ENCODE results near the gene METTL9.
A peak's percentile ranks its signal among the peaks of the same experiment; 100 is the strongest.
"Not testable (repeated sequence)": the region's sequence is repeated elsewhere in the genome, so short reads cannot be mapped to it uniquely, and the experiment has no call there.

METTL9 gene

DNA sequence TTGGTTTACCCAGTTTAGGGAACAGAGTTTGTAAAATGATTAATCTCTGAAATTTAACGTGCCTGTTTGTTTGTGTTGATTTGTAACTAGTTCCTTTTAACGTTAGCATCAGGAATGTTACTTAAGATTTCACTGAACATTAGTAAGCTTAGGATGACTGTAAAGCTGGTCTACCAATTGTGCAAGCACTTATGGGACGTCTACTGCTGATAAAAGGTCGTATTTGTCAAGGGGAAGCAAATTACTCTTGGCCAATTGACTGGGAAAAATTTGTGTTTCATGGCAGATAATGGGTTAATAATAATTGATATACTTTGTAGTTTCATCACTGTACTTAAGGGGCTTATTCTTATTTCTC, 11.8 kb downstream of the METTL9 start:
- DNase-seq (ENCODE audit: low spot score), result peak; percentile 52

DNA sequence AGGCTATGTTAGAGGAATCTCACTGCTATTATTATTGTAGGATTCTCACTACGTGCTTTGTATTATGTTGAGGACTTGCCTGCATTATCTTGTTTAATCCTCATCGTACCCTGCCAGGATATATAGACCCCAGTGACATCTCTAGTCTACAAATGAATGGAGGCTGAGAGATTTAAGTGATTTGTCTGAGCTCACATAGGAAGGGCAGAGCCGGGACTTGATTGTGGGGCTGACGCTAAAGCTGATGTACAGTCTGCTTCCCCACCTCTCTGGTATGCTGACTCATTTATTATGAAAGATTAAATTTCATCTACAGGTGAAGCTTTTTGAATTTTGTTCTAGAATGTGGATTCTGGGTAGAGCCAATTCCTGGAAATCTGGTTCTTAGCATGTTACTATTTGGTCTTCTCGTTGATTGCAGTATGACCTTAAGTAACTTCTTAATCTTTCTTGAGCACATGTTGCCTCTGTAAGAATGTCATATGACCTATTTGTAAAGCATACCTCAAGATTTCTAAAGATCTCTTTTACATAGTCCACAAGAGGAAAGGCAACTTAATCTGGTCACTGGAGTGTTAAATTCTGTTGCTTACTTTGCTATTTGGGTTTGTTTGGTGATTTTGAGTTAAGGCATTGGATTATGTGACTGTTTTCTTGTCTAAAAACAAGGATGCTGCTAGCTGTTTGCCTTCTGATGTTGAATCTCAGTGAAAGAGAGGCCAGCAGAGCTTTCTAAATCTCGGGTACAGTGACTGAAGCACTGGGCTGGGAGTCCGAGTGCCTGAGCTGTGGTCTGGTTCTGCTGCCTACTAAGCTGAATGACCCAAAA, 12.4 kb downstream of the METTL9 start:
- DNase-seq (ENCODE audit: low spot score), result peak; percentile 92

DNA sequence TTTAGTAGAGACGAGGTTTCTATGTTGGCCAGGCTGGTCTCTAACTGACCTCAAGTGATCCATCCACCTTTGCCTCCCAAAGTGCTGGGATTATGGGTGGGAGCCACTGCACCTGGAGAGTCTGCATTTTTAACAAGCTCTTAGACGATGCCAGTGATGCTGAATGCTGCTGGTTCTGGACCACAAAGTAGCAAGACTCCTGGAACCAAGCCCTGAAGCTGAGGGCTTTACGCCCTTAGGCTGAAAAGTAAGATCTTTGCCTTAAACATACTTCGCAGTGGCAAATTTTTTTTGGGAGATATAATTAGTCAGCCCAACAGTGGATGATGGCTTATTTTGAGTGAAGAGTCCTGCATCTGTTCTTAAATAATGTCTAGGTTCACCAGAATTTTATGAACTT, 14.0 kb downstream of the METTL9 start:
- no peak for DNase-seq (ENCODE audit: low spot score)

DNA sequence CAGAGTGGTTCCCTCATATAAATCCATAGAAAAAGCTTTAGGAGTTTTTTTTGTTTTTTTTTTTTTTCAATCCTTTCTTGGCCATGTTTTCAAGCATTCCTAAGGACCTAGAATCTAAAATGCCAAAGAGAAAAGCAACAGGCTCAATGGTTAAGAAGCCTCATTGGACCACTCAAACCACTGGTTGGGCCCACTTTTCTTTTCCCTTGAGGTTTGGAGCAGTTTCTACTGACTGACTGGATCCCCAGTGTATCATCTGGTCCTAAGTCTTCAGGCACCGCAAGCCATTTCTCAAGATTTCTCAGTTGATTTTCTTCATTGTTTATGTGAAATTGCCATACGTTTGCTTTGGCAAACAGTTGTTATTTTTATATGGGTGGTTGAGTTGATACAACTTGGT, 14.4 kb downstream of the METTL9 start:
- DNase-seq (ENCODE audit: low spot score), result no peak

DNA sequence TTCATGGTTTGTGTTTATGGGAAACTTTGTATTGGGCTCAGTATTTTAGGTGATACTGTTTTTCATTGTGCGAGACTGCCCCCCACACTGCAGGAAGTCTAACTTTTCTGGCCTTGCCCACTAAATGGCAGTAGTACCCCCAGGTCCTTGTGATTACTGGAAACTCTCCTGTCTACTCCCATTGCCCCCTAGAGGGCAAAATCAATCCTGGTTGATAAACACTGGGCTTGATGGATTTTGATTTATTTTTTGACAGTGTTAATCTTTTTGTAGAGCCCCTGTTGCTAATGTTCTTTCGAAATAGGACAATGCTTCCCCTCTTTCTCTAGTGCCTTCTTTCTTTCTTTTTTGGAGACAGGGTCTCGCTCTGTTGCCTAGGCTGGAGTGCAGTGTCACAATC, 15.5 kb downstream of the METTL9 start:
- no peak for DNase-seq (ENCODE audit: low spot score)

DNA sequence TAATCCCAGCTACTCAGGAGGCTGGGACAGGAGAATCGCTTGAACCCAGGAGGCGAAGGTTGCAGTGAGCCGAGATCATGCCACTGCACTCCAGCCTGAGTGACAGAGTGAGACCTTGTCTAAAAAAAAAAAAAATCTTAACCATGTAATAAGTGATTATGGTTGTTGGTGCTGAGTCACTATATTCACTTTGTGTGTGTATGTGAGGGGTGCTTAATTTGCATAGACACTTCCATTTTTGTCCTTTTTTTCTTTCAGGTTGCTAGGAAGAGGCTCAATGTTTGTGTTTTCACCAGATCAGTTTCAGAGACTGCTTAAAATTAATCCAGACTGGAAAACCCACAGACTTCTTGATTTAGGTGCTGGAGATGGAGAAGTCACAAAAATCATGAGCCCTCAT, 18.2 kb downstream of the METTL9 start:
- DNase-seq (ENCODE audit: low spot score), result no peak

DNA sequence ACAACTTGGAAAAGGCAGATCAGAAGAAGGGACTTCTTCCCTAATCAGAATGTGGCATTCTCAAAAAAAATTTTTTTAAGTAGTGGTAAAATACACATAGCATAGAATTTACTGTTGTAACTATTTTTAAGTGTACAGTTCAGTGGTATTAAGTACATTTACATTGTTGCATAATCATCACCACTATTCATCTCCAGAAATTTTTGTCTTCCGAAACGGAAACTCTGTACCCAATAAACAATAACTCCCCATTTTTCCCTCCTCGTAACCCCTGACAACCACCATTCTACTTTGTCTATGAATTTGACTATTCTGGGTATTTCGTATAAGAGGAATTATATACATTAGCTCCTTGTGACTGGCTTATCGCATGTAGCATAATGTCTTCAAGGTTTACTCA, 18.9 kb downstream of the METTL9 start:
- no peak for DNase-seq (ENCODE audit: low spot score)

DNA sequence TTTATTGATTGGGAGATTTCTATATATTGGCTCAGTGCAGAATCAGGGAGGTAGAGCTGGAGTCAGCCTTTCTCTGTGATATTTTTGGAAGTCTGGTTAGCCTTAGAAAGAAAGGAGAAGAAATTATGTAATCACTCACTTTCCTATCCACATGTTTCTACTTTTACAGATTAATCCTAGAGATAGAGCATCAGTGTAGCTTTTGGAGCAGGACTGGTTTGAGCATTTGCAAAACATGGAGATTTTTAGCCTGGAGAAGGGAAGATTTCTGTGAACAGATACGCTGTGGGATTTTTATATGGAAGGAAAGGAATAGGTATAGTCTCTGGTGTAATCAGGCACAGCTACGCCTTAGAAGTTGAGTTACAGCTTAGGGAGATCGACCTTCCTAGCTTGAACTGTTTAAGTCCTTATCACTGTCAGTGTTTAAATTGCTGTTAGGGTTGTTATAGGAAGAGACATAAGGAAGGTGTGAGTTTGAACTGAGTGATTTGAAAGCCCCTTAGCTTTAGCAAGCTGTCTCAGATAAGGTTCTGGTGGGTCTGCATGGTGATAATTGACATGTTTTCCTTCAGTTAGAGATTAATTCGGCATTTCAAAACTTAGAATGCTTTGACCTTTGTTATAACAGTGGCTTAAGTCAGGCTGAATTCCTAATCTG, 20.5 kb downstream of the METTL9 start:
- DNase-seq (ENCODE audit: low spot score), result no peak

DNA sequence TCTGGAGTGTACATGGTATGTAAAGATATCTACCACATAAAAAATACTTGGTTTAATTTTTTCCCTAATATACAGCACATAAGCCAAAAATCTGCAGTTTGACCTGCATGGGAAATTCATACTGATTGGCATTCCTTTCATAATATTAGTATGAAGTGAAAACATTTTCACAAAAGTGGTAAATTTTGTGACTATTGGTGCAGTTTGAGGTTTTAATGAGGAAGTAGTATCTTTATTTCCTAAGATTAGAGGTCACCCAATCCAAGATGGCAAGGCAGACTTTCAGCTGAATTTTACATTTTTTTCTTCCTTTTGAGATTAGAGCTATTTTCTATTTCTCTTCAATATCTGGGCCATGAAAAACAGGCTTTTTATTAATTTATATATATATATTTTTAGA, 21.2 kb downstream of the METTL9 start:
- no peak for DNase-seq (ENCODE audit: low spot score)

DNA sequence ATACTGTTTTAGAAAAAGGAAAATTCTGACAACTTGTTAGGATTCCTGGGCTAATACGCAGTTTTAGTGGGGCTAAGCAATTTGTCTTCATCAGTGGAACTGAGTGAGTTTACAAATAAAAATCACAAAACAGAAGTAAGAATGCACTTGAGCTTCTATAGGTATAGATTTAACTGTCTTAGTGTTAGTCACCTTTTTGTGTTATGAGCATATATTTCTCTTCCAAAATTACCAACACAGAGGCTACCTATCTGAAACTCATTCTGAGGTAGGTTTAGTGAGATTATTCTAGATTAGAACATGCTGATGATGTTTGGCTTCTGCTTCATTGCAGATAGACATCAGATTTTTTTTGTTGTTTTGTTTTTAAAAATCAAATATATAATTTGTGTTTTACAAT, 23.2 kb downstream of the METTL9 start:
- no peak for DNase-seq (ENCODE audit: low spot score)

DNA sequence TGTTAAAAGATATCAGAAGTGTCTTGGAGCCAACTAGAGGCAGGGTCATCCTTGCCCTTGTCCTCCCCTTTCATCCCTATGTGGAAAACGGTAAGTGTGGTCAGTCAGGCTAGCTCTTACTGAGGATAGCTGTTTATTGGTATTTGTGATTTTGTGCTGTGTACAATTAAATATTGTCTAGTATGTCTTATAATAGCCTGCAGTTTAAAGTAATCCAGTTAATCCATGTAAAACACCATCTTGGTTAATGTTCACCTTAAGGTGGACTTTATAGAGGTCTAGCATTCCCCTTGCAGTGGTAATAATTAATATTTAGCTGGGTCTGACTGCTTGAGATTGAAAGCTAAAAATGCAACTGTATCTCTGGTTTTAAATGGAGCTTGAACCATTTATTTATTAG, 25.6 kb downstream of the METTL9 start:
- DNase-seq (ENCODE audit: low spot score), result no peak

DNA sequence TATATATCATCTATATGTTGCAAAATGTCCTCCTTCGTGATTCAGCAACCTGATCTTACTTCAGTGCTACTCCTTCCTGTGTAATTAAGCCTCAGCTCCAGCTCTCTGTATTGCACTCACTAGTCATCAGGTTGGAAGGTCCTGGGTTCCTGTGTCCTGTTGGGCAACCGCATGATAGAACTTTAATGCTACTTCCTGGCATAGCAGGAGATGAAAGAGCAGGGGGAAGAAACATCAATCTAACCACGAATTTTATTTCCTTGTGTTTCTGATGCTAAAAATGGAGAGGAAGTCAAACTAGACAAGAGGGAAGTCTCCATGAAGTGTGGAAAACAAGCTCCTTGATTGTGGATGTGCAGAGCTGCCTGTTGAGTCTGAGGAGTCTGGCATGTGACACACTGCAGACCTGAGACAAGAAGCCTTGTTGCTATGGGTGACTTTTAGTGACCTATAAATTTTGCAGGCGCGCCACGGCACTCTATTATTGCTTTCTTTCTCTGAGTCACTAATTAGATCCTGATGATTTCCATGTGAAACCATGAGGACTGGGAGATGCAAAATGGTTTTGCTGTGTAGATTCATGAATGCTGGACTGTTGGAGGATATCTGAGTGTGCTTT, 27.4 kb downstream of the METTL9 start:
- DNase-seq (ENCODE audit: low spot score), result no peak

DNA sequence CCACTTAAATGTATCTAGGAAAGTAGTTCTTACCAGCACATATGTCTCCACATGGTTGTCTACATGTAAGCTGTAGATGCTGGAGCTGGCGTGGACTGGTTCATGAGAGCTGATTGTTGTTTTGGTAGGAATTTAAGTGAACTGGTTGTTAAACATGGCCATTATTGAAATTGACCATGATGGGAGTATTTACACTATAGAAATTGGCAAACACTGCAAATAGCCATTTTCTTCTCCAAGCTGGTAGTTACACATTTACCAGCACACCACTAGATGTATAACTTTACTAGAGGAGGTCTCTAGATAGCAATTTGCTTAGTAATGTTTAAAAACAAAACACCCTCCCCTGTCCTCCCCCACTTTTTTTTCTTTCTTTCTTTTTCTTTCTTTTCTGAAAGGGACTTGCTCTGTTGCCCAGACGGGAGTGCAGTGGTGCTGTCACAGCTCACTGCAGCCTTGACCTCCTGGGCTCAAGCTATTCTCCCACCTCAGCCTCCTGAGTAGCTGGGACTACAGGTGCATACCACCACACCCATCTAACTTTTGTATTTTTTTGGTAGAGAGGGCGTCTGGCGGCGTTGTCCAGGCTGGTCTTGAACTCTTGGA, 28.8 kb downstream of the METTL9 start:
- no peak for DNase-seq (ENCODE audit: low spot score)

DNA sequence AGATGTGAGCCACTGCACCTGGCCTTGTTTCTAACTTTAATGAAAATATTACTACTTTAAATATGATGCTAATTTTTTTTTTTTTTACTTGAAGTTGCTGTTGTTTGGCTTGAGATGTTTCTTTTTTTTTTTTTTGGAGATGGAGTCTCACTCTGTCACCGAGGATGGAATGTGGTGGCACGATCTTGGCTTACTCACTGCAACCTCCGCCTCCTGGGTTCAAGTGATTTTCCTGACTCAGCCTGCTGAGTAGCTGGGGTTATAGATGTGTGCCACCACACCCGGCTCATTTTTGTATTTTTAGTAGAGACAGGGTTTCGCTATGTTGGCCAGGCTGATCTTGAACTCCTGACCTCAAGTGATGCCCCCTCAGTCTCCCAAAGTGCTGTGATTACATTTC, 29.4 kb downstream of the METTL9 start:
- DNase-seq (ENCODE audit: low spot score), result no peak

DNA sequence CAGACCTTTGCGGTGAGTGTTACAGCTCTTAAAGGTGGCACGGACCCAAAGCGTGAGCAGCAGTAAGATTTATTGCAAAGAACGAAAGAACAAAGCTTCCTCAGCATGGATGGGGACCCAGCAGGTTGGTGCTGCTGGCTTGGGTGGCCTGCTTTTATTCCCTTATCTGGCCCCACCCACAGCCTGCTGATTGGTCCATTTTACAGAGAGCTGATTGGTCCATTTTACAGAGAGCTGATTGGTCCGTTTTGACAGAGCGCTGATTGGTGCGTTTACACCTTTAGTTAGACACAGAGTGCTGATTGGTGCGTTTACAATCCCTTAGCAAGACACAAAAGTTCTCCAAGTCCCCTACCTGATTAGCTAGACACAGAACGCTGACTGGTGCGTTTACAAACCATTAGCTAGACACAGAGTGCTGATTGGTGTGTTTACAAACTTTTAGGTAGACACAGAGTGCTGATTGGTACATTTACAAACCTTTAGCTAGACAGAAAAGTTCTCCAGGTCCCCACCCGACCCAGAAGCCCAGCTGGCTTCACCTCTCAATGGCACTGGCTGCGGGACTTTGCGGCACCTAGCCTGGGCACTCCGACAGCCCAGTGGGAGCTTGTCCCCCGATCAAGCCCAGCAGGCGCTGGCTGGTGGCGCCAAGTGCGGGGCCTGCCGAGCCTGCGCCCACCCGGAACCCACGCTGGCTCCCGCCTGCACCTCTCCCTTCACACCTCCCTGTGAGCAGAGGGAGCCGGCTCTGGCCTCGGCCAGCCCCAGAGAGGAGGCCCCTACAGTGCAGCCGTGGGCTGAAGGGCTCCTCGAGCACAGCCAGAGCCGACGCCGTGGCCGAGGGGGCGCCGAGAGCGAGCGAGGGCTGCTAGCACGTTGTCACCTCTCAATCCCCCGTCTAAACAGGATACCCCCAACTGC, 30.5 kb downstream of the METTL9 start:
- not testable (repeated sequence) for DNase-seq (ENCODE audit: low spot score)

DNA sequence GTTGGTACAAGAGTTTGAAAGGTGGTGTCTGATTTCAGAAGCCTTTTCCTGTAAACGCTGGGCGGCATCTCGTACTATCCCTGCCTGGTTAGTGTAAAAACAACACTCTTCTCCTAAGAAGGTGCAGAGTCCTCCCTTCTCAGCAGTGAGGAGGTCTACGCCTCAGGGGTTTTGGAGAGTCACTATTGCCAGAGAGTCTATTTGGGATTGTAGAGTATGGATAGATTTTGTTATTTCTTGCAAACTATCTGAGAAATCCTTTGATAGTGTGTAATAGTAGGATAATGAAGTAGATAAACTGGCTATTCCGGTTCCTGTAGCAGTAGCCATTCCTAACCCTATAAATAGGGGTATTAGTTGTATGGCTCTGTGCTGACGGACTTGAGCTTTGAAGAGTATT, 31.5 kb downstream of the METTL9 start:
- not testable (repeated sequence) for DNase-seq (ENCODE audit: low spot score)

DNA sequence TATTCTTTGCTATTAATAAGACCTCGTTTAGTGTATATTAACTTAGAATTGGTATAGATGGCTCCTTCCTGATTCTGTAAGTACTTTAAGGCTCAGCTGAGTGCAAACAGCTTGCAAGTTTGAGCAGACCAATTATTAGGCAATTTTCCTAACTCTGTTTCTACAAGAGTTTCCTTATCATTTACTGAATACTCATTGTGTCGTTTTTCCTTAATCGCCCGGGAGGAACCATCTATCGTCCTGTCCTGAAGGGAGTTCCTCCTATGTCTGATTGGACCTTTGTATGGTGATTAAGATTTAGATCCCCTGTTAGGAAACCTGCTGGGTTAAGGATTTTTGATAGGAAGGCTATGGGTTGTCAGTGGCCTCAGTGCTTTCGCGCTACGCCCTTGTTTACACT, 32.0 kb downstream of the METTL9 start:
- not testable (repeated sequence) for DNase-seq (ENCODE audit: low spot score)

DNA sequence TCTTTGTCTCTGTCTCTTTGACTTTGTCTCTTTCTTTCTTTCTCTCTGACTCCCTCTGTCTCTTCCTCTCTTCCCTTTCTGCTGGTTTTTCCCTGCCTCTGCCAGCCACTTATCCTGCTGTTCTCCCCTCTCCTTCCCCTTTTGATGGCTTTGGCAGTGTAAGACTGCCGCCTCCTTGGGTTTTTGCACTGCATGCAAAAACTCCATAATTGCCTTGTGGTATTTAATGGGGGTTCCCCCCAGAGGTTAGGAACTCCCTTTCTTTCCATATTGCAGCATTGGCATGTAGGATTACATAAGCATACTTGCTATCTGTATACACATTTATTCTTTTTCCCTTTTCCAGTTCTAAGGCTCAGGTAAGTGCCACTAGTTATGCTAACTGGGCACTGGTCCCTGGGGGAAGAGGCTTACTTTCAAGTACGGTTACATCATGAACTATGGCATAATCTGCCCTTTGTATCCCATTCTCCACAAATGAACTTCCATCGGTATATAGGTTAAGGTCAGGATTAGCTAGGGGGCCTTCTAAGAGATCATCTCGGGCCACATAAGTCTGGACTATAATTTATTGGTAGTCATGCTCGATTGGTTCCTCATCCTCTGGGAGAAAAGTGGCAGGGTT, 32.7 kb downstream of the METTL9 start:
- not testable (repeated sequence) for DNase-seq (ENCODE audit: low spot score)

DNA sequence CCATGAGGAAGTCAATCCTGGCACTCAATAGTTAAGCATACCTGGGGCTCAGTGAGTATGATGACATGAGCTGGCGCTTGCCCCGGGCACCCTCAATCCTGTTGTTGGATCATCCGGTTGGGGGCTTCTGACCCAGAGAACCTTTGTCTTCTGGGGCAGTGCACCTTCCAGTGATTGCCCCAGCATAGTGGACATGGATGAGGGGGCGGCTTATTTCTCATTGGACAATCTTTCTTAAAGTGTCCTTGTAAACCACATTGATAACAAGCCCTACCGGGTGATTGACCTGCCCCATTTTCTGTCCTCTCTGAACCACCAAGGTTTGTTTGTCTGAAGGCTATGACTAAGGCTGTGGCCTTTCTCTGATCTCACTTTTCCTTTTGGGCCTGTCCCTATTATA, 34.8 kb downstream of the METTL9 start:
- DNase-seq (ENCODE audit: low spot score), result no peak

DNA sequence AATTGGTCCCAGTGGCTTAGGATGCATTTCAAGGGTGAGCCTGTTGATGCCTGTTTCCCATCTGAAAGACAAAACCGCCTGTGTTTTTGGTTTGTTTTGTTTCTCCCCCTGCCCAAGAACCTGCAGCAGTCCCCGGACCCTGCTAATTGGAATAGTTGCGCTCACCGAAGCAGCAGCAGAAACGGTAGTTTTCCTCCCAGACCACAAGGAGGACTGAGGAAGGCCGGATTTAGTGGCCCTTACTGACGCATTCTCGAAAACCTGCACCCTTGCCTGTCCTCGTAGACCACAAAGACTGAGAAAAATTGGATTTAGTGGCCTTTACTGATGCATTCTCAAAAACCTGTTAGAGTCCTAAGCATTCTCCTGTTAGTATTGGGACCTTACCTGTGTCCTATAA, 36.3 kb downstream of the METTL9 start:
- DNase-seq (ENCODE audit: low spot score), result not testable (repeated sequence)

Measured in hematopoietic multipotent progenitor cell treated with erythropoietin and hydrocortisone succinate and interleukin-3 and kit ligand, for 15 days (in vitro differentiated cells).